Fibroblast of pulmonary artery (primary cell): ENCODE measurements around the gene LCN15.
A peak's percentile ranks its signal among the peaks of the same experiment; 100 is the strongest.

Experiments used
- DNase-seq: peaks from one replicate; pipeline ENCODE4 v3.0.0-alpha.2; 2010; ENCODE audit warnings: low read depth
- H3K4me3 ChIP-seq: replicated peaks from 2 replicates; pipeline ENCODE4 v1.5.1; 2011; ENCODE audit warnings: low read depth, mild to moderate bottlenecking, control low read depth, low read length, moderate library complexity
- TF ChIP-seq, protein P1 (sequence below): IDR thresholded peaks from 2 replicates; pipeline ENCODE4 v1.5.1; 2011; ENCODE audit warnings: mild to moderate bottlenecking, control low read depth, low read length, inconsistent platforms; ENCODE audit errors: missing control alignments

LCN15 gene

DNA sequence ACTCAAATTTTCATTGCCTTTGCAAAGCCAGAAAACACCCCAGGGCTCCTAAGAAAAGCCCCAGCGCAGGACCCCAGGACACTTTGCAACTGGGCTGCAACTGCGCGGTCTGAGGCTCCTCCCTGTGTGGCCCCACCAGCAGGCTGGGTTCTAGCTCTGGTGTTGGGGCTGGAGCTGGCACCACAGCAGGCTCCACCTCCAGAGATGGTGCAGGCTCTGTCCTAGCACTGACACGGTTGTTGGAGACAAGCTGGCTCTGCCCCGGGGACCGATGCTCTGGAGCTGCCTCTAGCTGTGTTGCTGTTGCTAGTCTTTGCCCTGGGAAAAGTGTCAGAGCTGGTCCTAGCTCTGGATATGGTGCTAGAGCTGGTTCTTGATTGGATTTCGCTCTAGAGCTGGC is 35.2 kb downstream of the LCN15 start:
- TF ChIP-seq, protein P1, sequence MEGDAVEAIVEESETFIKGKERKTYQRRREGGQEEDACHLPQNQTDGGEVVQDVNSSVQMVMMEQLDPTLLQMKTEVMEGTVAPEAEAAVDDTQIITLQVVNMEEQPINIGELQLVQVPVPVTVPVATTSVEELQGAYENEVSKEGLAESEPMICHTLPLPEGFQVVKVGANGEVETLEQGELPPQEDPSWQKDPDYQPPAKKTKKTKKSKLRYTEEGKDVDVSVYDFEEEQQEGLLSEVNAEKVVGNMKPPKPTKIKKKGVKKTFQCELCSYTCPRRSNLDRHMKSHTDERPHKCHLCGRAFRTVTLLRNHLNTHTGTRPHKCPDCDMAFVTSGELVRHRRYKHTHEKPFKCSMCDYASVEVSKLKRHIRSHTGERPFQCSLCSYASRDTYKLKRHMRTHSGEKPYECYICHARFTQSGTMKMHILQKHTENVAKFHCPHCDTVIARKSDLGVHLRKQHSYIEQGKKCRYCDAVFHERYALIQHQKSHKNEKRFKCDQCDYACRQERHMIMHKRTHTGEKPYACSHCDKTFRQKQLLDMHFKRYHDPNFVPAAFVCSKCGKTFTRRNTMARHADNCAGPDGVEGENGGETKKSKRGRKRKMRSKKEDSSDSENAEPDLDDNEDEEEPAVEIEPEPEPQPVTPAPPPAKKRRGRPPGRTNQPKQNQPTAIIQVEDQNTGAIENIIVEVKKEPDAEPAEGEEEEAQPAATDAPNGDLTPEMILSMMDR = no peak
- peak overlapping the region; percentile 98 for H3K4me3 ChIP-seq
- DNase-seq = no peak

DNA sequence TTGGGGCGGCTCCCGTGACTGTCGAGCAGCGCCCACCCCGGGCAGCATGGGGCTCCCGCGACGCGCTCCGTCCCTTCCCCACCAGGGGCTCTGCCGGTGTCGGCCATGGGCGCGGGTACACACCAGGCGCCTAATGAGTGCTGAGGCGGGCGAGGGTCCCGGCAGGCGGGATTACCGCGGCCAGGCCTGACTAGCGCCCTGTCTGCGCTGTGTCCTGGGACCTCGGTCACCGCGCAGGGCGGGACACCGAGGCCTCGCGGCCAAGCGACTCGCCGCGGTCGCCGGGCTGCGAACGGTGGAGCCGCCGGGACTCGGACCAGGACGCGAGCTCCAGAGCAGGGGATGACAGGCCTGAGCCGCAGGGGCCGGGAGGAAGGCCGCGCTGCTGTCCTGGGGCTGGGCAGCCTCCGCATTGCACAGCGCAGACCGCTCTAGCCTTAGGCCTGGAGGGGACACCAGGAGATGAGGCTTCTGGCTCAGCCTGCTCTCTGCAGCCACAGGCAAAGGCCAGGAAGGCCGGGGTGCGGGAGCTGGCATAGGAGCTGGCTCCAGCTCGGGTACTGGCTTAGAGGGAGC is 35.7 kb downstream of the LCN15 start:
- TF ChIP-seq, protein P1 = no peak
- no peak for DNase-seq
- peak overlapping the region; percentile 98 for H3K4me3 ChIP-seq

DNA sequence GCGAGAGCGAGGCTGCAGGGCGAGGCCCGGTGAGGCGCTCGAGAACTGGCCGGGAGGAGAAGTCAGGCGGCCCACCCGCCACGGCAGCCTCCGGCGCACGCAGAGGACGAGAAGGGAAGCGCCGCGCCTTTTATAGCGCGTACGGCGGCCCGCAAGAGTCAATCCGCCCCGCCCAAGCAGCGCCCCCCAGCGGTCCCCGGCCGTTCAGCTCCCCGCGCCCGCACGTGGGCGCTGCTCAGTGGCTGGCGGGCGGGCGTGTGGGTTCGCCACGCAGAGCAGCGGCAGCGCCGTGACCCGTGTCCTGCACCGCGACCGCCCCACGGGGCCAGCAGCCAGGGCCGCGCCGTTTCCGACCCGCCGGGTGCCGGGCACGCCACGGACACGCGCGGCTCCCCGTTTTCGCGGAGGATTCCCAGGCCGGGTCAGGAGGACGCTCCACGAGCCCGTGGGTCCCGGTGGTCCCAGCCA is 36.2 kb downstream of the LCN15 start:
- peak overlapping the region; percentile 98 for H3K4me3 ChIP-seq

DNA sequence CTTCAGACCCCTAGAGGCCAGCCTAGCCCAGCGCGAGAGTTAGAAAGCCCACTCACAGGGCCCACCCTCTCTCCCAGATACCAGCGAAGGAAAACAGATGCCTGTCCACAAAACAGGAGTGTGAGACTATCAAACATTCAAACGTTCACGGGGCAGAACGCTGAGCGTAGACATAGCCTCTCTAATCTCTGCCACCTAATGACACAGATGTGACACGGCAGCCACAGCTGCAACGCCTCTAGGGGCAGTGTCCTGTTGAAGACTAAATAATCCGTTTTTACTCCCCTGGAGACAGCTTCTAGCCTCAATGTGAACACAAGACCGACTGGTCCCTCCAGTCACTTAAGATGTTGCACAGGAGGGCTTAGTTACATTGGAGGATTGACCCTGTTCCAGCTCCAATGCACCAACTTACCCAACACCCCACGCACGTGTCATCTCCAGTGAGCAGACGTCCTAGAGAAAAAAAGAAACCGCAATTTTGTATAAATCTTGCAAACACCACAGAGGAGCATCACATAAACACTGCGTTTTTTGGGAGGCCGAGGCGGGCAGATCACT is 37.6 kb downstream of the LCN15 start:
- DNase-seq = no peak
- peak overlapping the region; percentile 98 for H3K4me3 ChIP-seq
- TF ChIP-seq, protein P1 = peak; percentile 40

More for the DNA sequence above, 36.2 kb downstream of the LCN15 start:
- DNase-seq = peak; percentile 92
- TF ChIP-seq, protein P1 = peak; percentile 43

DNA sequence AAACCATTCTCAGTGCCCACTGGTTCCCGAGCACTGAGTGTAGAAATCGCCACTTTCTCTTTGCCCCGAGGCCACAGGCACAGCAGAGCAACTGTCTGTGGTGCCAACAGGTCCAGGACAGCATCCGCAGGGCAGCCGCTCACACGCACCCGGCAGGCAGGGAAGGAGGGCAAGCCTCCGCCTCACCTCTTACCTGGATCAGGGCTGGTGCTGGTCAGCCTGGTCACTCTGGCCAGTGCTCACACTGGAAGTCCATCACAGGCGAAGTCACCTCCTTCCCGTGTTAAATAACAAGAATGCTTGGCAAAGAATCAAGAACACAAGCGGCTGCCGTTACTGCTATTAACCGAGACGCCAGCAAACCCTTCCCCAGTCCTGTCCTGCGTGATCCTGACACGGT is 38.2 kb downstream of the LCN15 start:
- TF ChIP-seq, protein P1 = no peak
- H3K4me3 ChIP-seq = peak overlapping the region; percentile 98
- DNase-seq = no peak

DNA sequence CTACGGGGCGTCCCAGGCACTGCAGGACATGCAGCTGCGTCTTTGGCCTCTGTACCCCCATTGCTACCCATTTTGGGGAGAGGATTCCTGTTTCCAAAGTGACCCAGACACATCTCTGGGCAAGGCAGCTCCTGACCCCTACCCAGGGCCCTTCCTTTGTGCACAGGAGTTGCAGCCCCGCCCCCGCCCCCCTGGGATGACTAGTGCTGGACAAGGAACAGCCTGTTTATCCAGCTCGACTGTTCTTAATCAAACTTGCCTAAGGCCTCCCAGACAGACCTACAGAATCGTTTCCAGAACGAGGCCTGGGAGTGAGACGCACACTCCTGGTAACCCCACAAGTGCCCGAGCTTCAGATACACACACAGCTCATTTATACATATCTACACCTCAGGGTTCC is 38.7 kb downstream of the LCN15 start:
- peak; percentile 59 for DNase-seq
- H3K4me3 ChIP-seq = peak overlapping the region; percentile 98
- TF ChIP-seq, protein P1 = no peak

DNA sequence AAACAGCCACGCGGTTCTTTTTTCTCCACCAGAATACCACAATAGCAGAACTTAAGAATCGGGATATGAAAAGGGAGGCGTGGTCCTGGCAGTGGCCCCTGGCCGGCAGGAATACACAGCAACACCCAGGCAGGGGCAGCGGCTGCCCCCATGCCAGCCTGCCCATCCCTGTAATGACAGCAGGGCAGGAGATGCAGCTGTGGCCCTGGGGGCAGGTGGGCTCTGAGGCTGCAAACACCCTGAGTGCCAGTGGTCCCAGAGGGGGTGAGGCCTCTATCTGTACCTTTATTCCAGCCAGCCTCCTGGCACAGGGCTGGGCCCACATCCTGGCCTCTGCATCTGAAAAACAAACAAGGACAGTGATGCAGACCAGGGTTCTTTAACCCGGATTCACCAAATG is 39.5 kb downstream of the LCN15 start:
- no peak overlapping the region for H3K4me3 ChIP-seq
- TF ChIP-seq, protein P1 = no peak
- DNase-seq = no peak
